ENCODE results near the gene RAB10. TPM values are rescaled to one million over a fixed set of nuclear protein-coding genes. Genes with fewer than 3 reads are reported as not detected.

Gene RAB10
- total RNA-seq, 1 donor from 2014 or later, result 49.1 TPM

- Histone ChIP-seq H3K9ac (ENCODE audit: low read depth in 1 of 3, low read length in 3 of 3) (no peak within 1 kb of the TSS), H3K36me3 (ENCODE audit: control insufficient read depth in 3 of 3, insufficient read depth in 3 of 3, low read length in 3 of 3) (no peaks in the 10 kb centered on the region), H3K27ac (ENCODE audit: low read depth, low read length) (no peak within 1 kb of the TSS), H3K4me1 (ENCODE audit: control insufficient read depth in 3 of 3, insufficient read depth in 3 of 3, low read length in 3 of 3) (no peaks in the 10 kb centered on the region), H3K27me3 (ENCODE audit: control insufficient read depth in 3 of 3, insufficient read depth in 3 of 3, low read length in 3 of 3) (peaks cover 20 to 30% (median 22%) of the 10 kb centered on the region in 3 donors), H3K9me3 (ENCODE audit: control insufficient read depth in 3 of 3, low read length in 3 of 3) (no peaks in the 10 kb centered on the region), H3K4me3 (ENCODE audit: low read length in 3 of 3) (peak within 1 kb of the TSS in 1 of 3 donors; percentile 22)
Measured at GRCh38 chr2:26172871-26173775, 139.2 kb downstream of the RAB10 start, which contains the start of gene GAREM2. GAREM2 (plus strand) TSS chr2:26173088; CDS start chr2:26173221, 133 bp downstream.

DNA sequence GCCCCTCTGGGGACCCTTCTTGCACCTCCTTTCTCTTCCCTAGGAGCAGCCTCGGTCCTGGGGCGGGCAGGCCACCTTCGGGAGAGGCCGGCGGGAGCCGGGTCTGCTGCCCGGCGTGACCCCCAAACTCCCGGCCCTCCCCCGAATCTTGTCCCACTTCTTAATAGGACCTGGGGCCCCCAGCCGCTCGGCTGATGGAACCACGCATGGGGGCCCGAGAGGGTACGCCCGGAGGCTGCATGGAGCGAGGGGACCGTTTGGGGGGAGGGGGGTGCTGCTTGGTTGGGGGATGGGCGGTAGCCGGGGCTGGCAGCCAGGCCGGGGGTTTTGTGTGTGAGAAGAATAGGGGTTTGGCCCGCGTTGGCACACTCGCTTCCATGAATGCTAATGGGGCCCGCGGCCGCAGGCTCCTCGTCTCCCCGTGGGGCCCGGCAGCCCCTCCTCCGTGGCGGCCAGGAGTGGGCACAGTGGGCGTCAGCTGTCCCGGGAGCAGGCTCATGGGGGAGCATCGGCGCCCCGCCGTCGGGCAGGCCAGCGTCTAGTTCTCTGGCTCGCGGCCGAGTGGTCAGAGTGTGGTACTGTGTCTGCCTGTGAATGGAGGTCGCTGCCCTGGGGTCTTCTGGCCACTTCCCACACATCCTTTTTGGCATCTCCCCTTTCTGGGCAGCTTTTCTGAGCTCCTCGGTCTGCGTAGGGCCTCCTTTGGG, 140.0 kb downstream of the RAB10 start:
- no peak overlapping the region for H3K9ac ChIP-seq (ENCODE audit: low read depth in 1 of 3, low read length in 3 of 3)
- H3K4me1 ChIP-seq (ENCODE audit: control insufficient read depth in 3 of 3, insufficient read depth in 3 of 3, low read length in 3 of 3), result peaks cover 0 to under 1% (median 0%) of the 10 kb centered on the region in 3 donors
- peaks cover 20 to 30% (median 22%) of the 10 kb centered on the region in 3 donors for H3K27me3 ChIP-seq (ENCODE audit: control insufficient read depth in 3 of 3, insufficient read depth in 3 of 3, low read length in 3 of 3)
- H3K36me3 ChIP-seq (ENCODE audit: control insufficient read depth in 3 of 3, insufficient read depth in 3 of 3, low read length in 3 of 3), result no peaks in the 10 kb centered on the region
- H3K4me3 ChIP-seq (ENCODE audit: low read length in 3 of 3), result no peak overlapping the region
- H3K27ac ChIP-seq (ENCODE audit: low read depth, low read length), result no peak overlapping the region
- H3K9me3 ChIP-seq (ENCODE audit: control insufficient read depth in 3 of 3, low read length in 3 of 3), result no peaks in the 10 kb centered on the region

- Histone ChIP-seq H3K36me3 (ENCODE audit: control insufficient read depth in 3 of 3, insufficient read depth in 3 of 3, low read length in 3 of 3) (no peaks in the 10 kb centered on the region), H3K27ac (ENCODE audit: low read depth, low read length) (no peak overlapping the region), H3K4me3 (ENCODE audit: low read length in 3 of 3) (no peak overlapping the region), H3K27me3 (ENCODE audit: control insufficient read depth in 3 of 3, insufficient read depth in 3 of 3, low read length in 3 of 3) (peaks cover 20 to 35% (median 27%) of the 10 kb centered on the region in 3 donors), H3K9me3 (ENCODE audit: control insufficient read depth in 3 of 3, low read length in 3 of 3) (no peaks in the 10 kb centered on the region), H3K9ac (ENCODE audit: low read depth in 1 of 3, low read length in 3 of 3) (no peak overlapping the region), H3K4me1 (ENCODE audit: control insufficient read depth in 3 of 3, insufficient read depth in 3 of 3, low read length in 3 of 3) (peaks cover 6 to 8% (median 6%) of the 10 kb centered on the region in 3 donors)
Measured at GRCh38 chr2:26174691-26175465, 141.0 kb downstream of the RAB10 start.

- peaks cover 6 to 8% (median 6%) of the 10 kb centered on the region in 3 donors for H3K4me1 ChIP-seq (ENCODE audit: control insufficient read depth in 3 of 3, insufficient read depth in 3 of 3, low read length in 3 of 3)
- H3K27ac ChIP-seq (ENCODE audit: low read depth, low read length), result no peak overlapping the region
- H3K36me3 ChIP-seq (ENCODE audit: control insufficient read depth in 3 of 3, insufficient read depth in 3 of 3, low read length in 3 of 3), result no peaks in the 10 kb centered on the region
- H3K9ac ChIP-seq (ENCODE audit: low read depth in 1 of 3, low read length in 3 of 3), result no peak overlapping the region
- H3K9me3 ChIP-seq (ENCODE audit: control insufficient read depth in 3 of 3, low read length in 3 of 3), result no peaks in the 10 kb centered on the region
- no peak overlapping the region for H3K4me3 ChIP-seq (ENCODE audit: low read length in 3 of 3)
- H3K27me3 ChIP-seq (ENCODE audit: control insufficient read depth in 3 of 3, insufficient read depth in 3 of 3, low read length in 3 of 3), result peaks cover 20 to 35% (median 27%) of the 10 kb centered on the region in 3 donors
Measured at GRCh38 chr2:26175466-26176278, 141.8 kb downstream of the RAB10 start.

DNA sequence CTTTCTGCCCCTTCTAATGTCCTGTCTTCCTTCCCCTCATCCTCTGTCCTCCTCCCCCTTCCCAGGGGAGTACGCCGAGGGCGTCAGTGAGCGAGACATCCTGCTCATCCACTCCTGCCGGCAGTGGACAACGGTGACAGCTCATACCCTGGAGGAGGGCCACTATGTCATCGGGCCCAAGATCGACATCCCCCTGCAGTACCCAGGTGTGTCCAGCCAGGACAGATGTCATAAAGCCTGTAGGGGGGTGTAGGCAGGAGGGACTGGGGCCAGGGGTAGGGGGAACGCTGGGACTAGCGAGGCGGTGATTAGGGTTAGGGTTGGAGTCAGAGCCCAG, 142.4 kb downstream of the RAB10 start:
- Histone ChIP-seq H3K9me3 (ENCODE audit: control insufficient read depth in 3 of 3, low read length in 3 of 3) (no peaks in the 10 kb centered on the region), H3K36me3 (ENCODE audit: control insufficient read depth in 3 of 3, insufficient read depth in 3 of 3, low read length in 3 of 3) (no peaks in the 10 kb centered on the region), H3K27me3 (ENCODE audit: control insufficient read depth in 3 of 3, insufficient read depth in 3 of 3, low read length in 3 of 3) (peaks cover 24 to 35% (median 27%) of the 10 kb centered on the region in 3 donors), H3K4me1 (ENCODE audit: control insufficient read depth in 3 of 3, insufficient read depth in 3 of 3, low read length in 3 of 3) (peaks cover 6 to 8% (median 6%) of the 10 kb centered on the region in 3 donors), H3K4me3 (ENCODE audit: low read length in 3 of 3) (no peak overlapping the region), H3K27ac (ENCODE audit: low read depth, low read length) (no peak overlapping the region), H3K9ac (ENCODE audit: low read depth in 1 of 3, low read length in 3 of 3) (no peak overlapping the region)

GRCh38 chr2:26177122-26177521, 143.2 kb downstream of the RAB10 start:
- H3K9me3 ChIP-seq (ENCODE audit: control insufficient read depth in 3 of 3, low read length in 3 of 3), result no peaks in the 10 kb centered on the region
- no peak overlapping the region for H3K4me3 ChIP-seq (ENCODE audit: low read length in 3 of 3)
- peaks cover 22 to 33% (median 26%) of the 10 kb centered on the region in 3 donors for H3K27me3 ChIP-seq (ENCODE audit: control insufficient read depth in 3 of 3, insufficient read depth in 3 of 3, low read length in 3 of 3)
- H3K36me3 ChIP-seq (ENCODE audit: control insufficient read depth in 3 of 3, insufficient read depth in 3 of 3, low read length in 3 of 3), result no peaks in the 10 kb centered on the region
- no peak overlapping the region for H3K9ac ChIP-seq (ENCODE audit: low read depth in 1 of 3, low read length in 3 of 3)
- no peak overlapping the region for H3K27ac ChIP-seq (ENCODE audit: low read depth, low read length)
- H3K4me1 ChIP-seq (ENCODE audit: control insufficient read depth in 3 of 3, insufficient read depth in 3 of 3, low read length in 3 of 3), result peaks cover 6 to 8% (median 6%) of the 10 kb centered on the region in 3 donors

DNA sequence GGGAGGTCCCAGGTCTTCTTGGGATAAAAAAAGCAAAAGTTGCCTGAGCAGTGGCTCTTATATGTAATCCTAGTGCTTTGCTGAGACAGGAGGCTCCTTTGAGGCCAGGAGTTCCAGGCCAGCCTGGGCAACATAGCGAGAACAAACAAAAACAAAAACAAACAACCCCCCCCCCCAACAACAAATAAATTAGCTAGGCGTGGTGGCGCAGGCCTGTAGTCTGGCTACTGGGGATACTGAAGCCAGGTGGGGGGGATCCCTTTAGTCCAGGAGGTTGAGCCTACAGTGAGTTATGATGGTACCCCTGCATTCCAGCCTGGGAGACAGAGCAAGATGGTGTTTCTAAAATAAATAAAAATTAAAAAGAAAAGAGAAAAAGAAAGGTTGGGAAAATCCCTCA, 144.4 kb downstream of the RAB10 start:
- Histone ChIP-seq H3K4me1 (ENCODE audit: control insufficient read depth in 3 of 3, insufficient read depth in 3 of 3, low read length in 3 of 3) (peaks cover 6 to 8% (median 6%) of the 10 kb centered on the region in 3 donors), H3K27me3 (ENCODE audit: control insufficient read depth in 3 of 3, insufficient read depth in 3 of 3, low read length in 3 of 3) (peaks cover 19 to 27% (median 22%) of the 10 kb centered on the region in 3 donors), H3K9me3 (ENCODE audit: control insufficient read depth in 3 of 3, low read length in 3 of 3) (no peaks in the 10 kb centered on the region), H3K36me3 (ENCODE audit: control insufficient read depth in 3 of 3, insufficient read depth in 3 of 3, low read length in 3 of 3) (no peaks in the 10 kb centered on the region), H3K27ac (ENCODE audit: low read depth, low read length) (no peak overlapping the region), H3K9ac (ENCODE audit: low read depth in 1 of 3, low read length in 3 of 3) (no peak overlapping the region), H3K4me3 (ENCODE audit: low read length in 3 of 3) (no peak overlapping the region)

DNA sequence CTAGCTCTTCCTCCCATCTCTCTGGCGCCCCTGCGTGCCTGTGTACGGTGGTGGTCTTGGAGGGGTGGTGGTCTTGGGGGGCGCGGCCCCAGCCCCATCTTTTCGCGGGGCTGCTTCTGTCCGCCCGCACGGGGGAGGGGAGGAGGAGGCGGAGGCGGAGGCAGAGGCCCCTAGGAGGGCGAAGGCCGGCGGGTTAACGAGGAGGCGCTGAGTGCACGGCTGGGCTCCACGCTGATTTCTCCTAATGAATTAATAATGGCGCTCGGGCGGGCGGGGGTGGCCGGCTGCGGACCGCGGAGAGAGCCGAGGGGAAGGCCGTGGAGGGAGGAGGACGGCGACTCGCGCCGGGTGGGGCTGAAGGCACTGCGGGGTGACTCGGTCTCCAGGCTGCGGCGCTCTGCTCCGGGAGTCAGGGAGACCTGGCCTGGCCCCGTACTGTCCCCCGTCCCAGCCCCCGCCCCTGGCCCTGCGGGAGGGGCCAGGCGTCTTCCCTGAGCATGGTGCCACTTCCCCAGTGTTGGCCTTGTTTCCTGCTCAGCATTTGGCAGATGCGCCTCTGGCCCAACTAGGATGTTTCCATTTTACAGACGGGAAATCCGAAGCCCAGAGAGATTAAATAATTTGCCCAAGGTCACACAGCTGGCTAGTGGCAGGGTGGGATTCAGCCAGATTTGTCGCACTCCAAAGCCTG, 145.0 kb downstream of the RAB10 start:
- Histone ChIP-seq H3K9me3 (ENCODE audit: control insufficient read depth in 3 of 3, low read length in 3 of 3) (no peaks in the 10 kb centered on the region), H3K4me1 (ENCODE audit: control insufficient read depth in 3 of 3, insufficient read depth in 3 of 3, low read length in 3 of 3) (peaks cover 6 to 8% (median 6%) of the 10 kb centered on the region in 3 donors), H3K9ac (ENCODE audit: low read depth in 1 of 3, low read length in 3 of 3) (peak overlapping the region in 1 of 3 donors; percentile 33), H3K4me3 (ENCODE audit: low read length in 3 of 3) (peak overlapping the region; percentile 51 to 61 (median 51)), H3K27me3 (ENCODE audit: control insufficient read depth in 3 of 3, insufficient read depth in 3 of 3, low read length in 3 of 3) (peaks cover 19 to 23% (median 22%) of the 10 kb centered on the region in 3 donors), H3K27ac (ENCODE audit: low read depth, low read length) (no peak overlapping the region), H3K36me3 (ENCODE audit: control insufficient read depth in 3 of 3, insufficient read depth in 3 of 3, low read length in 3 of 3) (no peaks in the 10 kb centered on the region)
